K562 treated with DMSO at 1 percent for 48 hours (cell line): ENCODE measurements around the gene ZRANB2. TPM values are rescaled to one million over a fixed set of nuclear protein-coding genes. Genes with fewer than 3 reads are reported as not detected.

Experiments
- total RNA-seq: library from RNA; unstranded; fragments of 300-600 nt; gene quantifications from 2 replicates; pipeline ENCODE4 v1.2.3, GENCODE V29; 2022; ENCODE audit warnings: low replicate concordance; ENCODE audit errors: extremely low read depth

ZRANB2 gene, protein sequence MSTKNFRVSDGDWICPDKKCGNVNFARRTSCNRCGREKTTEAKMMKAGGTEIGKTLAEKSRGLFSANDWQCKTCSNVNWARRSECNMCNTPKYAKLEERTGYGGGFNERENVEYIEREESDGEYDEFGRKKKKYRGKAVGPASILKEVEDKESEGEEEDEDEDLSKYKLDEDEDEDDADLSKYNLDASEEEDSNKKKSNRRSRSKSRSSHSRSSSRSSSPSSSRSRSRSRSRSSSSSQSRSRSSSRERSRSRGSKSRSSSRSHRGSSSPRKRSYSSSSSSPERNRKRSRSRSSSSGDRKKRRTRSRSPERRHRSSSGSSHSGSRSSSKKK
- total RNA-seq, result not detected in 2 replicates

DNA sequence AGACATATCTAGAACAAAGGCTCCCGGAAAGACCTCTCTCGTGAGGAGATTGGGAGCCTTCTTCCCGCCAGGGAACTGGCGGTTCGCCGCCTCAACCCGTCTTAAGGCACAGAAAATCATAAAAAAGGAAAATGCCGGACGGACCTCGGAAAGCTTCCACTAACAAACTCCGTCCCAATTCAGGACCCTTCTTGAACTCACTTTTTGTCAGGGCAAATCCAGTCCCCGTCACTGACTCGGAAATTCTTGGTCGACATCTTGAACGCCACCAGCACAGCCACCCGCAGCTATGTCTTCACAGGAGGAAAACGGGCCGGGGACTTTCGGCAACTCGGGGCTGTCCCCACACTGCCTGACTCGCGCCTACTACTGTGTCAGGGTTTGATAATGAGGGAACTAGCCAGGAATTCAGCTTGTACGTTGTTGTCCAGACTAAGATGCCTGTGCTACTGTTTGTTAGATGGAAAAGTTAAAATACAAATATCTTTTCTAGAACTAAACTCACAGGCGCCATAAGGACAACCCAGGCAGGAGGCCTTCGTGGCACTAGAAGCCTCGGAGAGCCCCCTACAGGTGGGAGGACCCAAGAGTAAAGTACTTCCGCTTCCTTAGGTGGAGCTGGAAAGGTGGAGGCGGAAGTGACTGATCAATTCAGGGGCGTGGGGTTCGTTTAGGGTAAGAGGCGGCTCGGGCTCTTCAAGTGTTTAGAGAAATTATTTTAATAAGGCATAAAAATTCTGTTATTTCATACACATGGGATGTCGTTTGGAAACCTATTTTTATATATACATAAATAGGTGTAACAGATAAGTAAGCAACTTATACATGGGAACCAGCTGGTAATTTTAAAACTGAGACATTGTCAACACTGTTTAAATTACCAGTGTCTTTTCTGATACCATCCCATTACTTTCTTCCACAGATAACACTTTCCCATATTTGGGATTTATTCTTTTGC lies at the start of gene ZRANB2:
TSS of gene ZRANB2 (minus strand) at position 297 of the 958 bp plus-strand sequence. CDS start at position 257, 40 bp downstream.

DNA sequence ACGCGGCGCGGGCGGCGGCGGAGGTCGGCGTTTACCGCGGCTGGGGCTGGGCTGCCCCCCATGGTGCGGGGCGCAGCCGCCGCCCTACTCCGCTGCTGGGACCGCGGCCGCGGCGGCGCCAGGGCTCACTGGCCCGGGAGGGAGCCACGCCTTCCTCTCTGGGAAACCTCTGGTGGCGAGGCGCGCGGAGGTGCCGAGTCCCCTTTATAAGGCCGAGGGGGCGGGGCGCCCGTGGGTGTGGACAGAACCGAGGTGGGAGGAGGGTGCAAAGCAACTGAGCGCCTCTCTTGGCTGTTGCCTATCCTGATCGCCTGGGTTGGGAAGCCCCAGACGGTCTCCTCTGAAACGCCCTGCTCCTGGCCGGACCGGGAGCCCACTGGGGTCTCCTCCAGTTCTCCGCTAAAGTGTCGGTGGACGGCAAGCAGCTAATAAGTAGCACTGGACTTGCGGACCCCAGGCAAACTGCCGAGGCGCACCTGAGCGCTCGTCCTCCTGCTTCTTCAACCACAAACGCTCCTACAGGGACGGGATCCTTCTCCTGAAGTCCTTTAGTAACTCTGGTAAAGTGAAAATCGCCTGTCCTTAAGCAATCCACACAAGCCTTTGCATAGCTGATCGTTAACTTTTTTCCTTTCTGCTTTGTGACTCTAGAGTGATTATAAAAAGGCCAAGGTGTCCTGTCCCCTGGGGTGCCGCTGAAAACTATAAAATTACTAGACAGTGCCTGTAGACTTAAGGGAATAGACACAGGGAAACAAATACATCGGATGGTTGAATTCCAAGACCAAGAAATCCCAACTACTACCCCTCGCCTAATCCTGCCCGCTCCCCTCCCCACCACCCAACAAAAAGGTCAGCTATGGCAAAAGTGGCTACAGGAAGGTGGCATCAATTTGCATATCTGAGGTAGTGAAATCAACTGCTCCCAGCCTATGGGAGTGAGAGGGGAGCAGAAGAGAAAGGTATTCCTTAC lies 32.9 kb downstream of the ZRANB2 start, which contains the start of gene PTGER3:
TSS of gene PTGER3 (minus strand) at position 182 of the 973 bp plus-strand sequence. CDS start 239 bp downstream, outside the sequence.

Other genes starting within 250 kb of the ZRANB2 start
- gene PTGER3, start 33.2 kb downstream of the ZRANB2 start, total RNA-seq, result not detected in 2 replicates